GM21619 (cell line): ENCODE results near the gene ZNF296.

Source experiments
- ATAC-seq: cut with Tn5 transposase; IDR thresholded peaks from one replicate; pipeline ENCODE4 v1.9.1; 2021; ENCODE audit not compliant: unreplicated experiment

The ZNF296 gene

GRCh38 chr19:45027371-45027770 lies 48.9 kb downstream of the ZNF296 start:
- ATAC-seq: no peak

GRCh38 chr19:45025264-45025663 lies 51.0 kb downstream of the ZNF296 start:
- ATAC-seq: no peak

- ATAC-seq: no peak
Observed at GRCh38 chr19:45023048-45023447, 53.2 kb downstream of the ZNF296 start.

- ATAC-seq: no peak
Observed at GRCh38 chr19:45021971-45022370, 54.3 kb downstream of the ZNF296 start.
